Endothelial cell of umbilical vein (primary cell): ENCODE results near the gene THAP3. TPM values are rescaled to one million over a fixed set of nuclear protein-coding genes. Genes with fewer than 3 reads are reported as not detected.

Source experiments
- BruUV-seq: library from RNA; stranded (reverse); fragments of 400-500 nt; replicated peaks from 2 replicates; lab custom pipeline; 2021; lab: Mats Ljungman, UMichigan
- CTCF ChIA-PET: fragments of 300-600, 350-600 bp; sonication (Branson Sonifier 250); formaldehyde crosslinking; loops from one replicate; lab custom pipeline; 2021; ENCODE audit warnings: antibody characterized with exemption, inconsistent platforms; lab: Charles Lee
- POLR2A ChIA-PET: fragments of 300-600, 350-600 bp; sonication (Branson Sonifier 250); formaldehyde crosslinking; loops from one replicate; lab custom pipeline; 2021; ENCODE audit warnings: antibody characterized with exemption, inconsistent platforms; lab: Charles Lee
- DNase-seq: peaks from one replicate; pipeline ENCODE4 v3.0.0-alpha.2; 2011; ENCODE audit warnings: low read depth, low spot score
- FAIRE-seq: peaks from 2 replicates; lab custom pipeline; 2011; peaks lifted over from hg19 to GRCh38; lab: Jason Lieb, UNC
- H2AFZ ChIP-seq: 2 replicates; pipeline ENCODE4 v1.6.0; 2012; ENCODE audit warnings: low read depth, low read length, control low read depth, inconsistent platforms
- H3K27ac ChIP-seq: 2 replicates; pipeline ENCODE4 v1.5.1; 2011; ENCODE audit warnings: low read depth, mild to moderate bottlenecking, control low read depth, low read length, moderate library complexity; ENCODE audit not compliant: insufficient read depth
- H3K27me3 ChIP-seq, 2 experiments: 2 replicates each; pipeline versions ENCODE4 v1.6.0 to v1.6.1; 2011; ENCODE audit warnings: low read length in 2 of 2, mixed read lengths in 1 of 2; ENCODE audit not compliant: control insufficient read depth in 2 of 2, insufficient read depth in 2 of 2
- H3K36me3 ChIP-seq, 2 experiments: 2 replicates in 1 of 2; 3 replicates in 1 of 2; pipeline ENCODE4 v1.5.1; 2011; ENCODE audit warnings: low read length in 2 of 2, mild to moderate bottlenecking in 1 of 2, moderate library complexity in 1 of 2; ENCODE audit not compliant: control insufficient read depth in 2 of 2, insufficient read depth in 2 of 2; ENCODE audit errors: extremely low read depth in 1 of 2
- H3K4me1 ChIP-seq: 3 replicates; pipeline ENCODE4 v1.5.1; 2011; ENCODE audit warnings: mild to moderate bottlenecking, low read length; ENCODE audit not compliant: control insufficient read depth, insufficient read depth; ENCODE audit errors: extremely low read depth
- H3K4me2 ChIP-seq: 2 replicates; pipeline ENCODE4 v1.6.1; 2011; ENCODE audit warnings: low read length, control low read depth, mixed read lengths; ENCODE audit not compliant: insufficient read depth
- H3K4me3 ChIP-seq, 3 experiments: fragments of 200-600 bp in 1 of 3; sonication (generic), shearing (Covaris generic) in 1 of 3; replicated peaks in 1 of 3; 2 replicates each; pipeline ENCODE4 v1.5.1; 2011 to 2016; ENCODE audit warnings: control low read depth in 3 of 3, low read length in 3 of 3, mild to moderate bottlenecking in 2 of 3, inconsistent platforms in 1 of 3, low read depth in 1 of 3, moderate library complexity in 1 of 3; ENCODE audit not compliant: insufficient read depth in 1 of 3
- H3K79me2 ChIP-seq: 2 replicates; pipeline ENCODE4 v1.6.0; 2012; ENCODE audit warnings: low read length, inconsistent platforms; ENCODE audit not compliant: control insufficient read depth, insufficient read depth
- H3K9ac ChIP-seq: replicated peaks from 2 replicates; pipeline ENCODE3; 2011; ENCODE audit warnings: low read length, control low read depth; ENCODE audit not compliant: insufficient read depth; ENCODE audit errors: extremely low read depth
- H3K9me1 ChIP-seq: replicated peaks from 3 replicates; pipeline ENCODE4 v1.6.0; 2011; ENCODE audit warnings: mild to moderate bottlenecking, low read length; ENCODE audit not compliant: control insufficient read depth, insufficient read depth; ENCODE audit errors: extremely low read depth
- H3K9me3 ChIP-seq: replicated peaks from 2 replicates; pipeline ENCODE4 v1.5.1; 2012; ENCODE audit warnings: low read length, inconsistent platforms; ENCODE audit not compliant: control insufficient read depth, insufficient read depth
- H4K20me1 ChIP-seq: replicated peaks from 2 replicates; pipeline ENCODE3; 2011; ENCODE audit warnings: mild to moderate bottlenecking, low read length; ENCODE audit not compliant: control insufficient read depth, insufficient read depth; ENCODE audit errors: extremely low read depth
- EZH2 ChIP-seq: IDR thresholded peaks from 2 replicates; pipeline ENCODE4 v1.6.1; 2012; ENCODE audit warnings: borderline replicate concordance, low read depth, mild to moderate bottlenecking, moderate library complexity, low read length, inconsistent platforms; ENCODE audit not compliant: severe bottlenecking
- FOS ChIP-seq: IDR thresholded peaks from 2 replicates; pipeline ENCODE4 v1.6.1; 2011; ENCODE audit warnings: mild to moderate bottlenecking, low read length, moderate library complexity, borderline replicate concordance; ENCODE audit not compliant: insufficient read depth
- GATA2 ChIP-seq: IDR thresholded peaks from 2 replicates; pipeline ENCODE4 v1.7.0; 2011; ENCODE audit warnings: low read depth, mild to moderate bottlenecking, moderate library complexity, mixed read lengths, low read length; ENCODE audit not compliant: insufficient read length, insufficient read depth
- JUN ChIP-seq: IDR thresholded peaks from 2 replicates; pipeline ENCODE4 v1.6.1; 2011; ENCODE audit warnings: borderline replicate concordance, low read depth; ENCODE audit not compliant: insufficient read length, insufficient read depth
- MYC ChIP-seq: IDR thresholded peaks from one replicate; pipeline ENCODE4 v1.6.1; 2011; ENCODE audit warnings: mild to moderate bottlenecking, low read depth, low read length
- POLR2A ChIP-seq: IDR thresholded peaks from 2 replicates; pipeline ENCODE4 v1.6.1; 2012; ENCODE audit warnings: low read depth, mild to moderate bottlenecking, control low read depth, low read length
- POLR2AphosphoS5 ChIP-seq: IDR thresholded peaks from 2 replicates; pipeline ENCODE4 v1.6.1; 2012; ENCODE audit warnings: low read depth, mild to moderate bottlenecking, control low read depth, low read length, moderate library complexity; ENCODE audit not compliant: insufficient read depth
- dilution Hi-C: fragments of 300-500 bp; cut with MboI; formaldehyde crosslinking; loops from one replicate; pipeline ENCODE4 v1.15.0; 2019; ENCODE audit warnings: low sequenced_read_pairs; ENCODE audit not compliant: extremely low pct_ligation_motif_present
- intact Hi-C: fragments of 100-400 bp; cut with micrococcal nuclease; formaldehyde crosslinking; loops from one replicate; pipeline ENCODE4 v1.10.0; 2022
- polyA plus RNA-seq, 4 experiments: library from polyadenylated mRNA; depleted of rRNA in 3 of 4; stranded (reverse) in 3 of 4; unstranded in 1 of 4; fragments of >200 nt; gene quantifications; 2 replicates each; pipeline versions ENCODE4 v1.2.1 to v1.2.3, GENCODE V29; 2011 to 2012; ENCODE audit warnings: missing spikeins in 1 of 4
- total RNA-seq: library from RNA; stranded (reverse); gene quantifications from 2 replicates; pipeline ENCODE4 v1.2.3, GENCODE V29; 2021
- TF ChIP-seq, protein P1 (sequence below): IDR thresholded peaks from 2 replicates; pipeline ENCODE4 v1.6.1; 2011; ENCODE audit not compliant: insufficient read depth, insufficient read length
- TF ChIP-seq, protein P2 (sequence below), 2 donors: IDR thresholded peaks; 1 replicate in 1 of 2; 2 replicates in 1 of 2; pipeline ENCODE4 v1.5.1; 2011; ENCODE audit warnings: low read length in 2 of 2, mild to moderate bottlenecking in 2 of 2, moderate library complexity in 2 of 2, control low read depth in 1 of 2, inconsistent platforms in 1 of 2, low read depth in 1 of 2; ENCODE audit not compliant: insufficient read depth in 1 of 2; ENCODE audit errors: extremely low read depth in 1 of 2

The THAP3 gene
- total and polyA plus RNA-seq, 2 donors (not counting 3 experiments of a cell fraction or from before 2014, with no cell fraction given): 11.3 to 16.7 TPM

GRCh38 chr1:6588128-6588892 is 36.4 kb upstream of the THAP3 start:
- no TSS peak for BruUV-seq
- H4K20me1 ChIP-seq: no peaks in the 10 kb centered on the region

DNA sequence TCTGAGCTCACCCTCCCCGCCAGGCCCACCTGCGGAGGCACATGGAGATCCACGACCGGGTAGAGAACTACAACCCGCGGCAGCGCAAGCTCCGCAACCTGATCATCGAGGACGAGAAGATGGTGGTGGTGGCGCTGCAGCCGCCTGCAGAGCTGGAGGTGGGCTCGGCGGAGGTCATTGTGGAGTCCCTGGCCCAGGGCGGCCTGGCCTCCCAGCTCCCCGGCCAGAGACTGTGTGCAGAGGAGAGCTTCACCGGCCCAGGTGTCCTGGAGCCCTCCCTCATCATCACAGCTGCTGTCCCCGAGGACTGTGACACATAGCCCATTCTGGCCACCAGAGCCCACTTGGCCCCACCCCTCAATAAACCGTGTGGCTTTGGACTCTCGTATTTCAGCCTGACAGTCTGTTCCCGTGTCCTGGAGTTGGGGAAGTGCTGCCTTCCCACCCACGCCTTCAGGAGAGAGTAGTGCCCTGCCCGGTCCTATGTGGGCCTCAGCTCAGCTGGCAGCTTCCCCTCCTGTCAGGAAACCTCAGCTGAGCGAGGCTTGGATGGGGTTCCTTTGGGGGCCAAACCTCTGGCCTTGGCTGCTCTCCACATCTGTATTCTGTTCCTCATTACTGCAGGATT is 35.7 kb upstream of the THAP3 start:
- no peak overlapping the region for H3K9ac ChIP-seq
- no peaks in the 10 kb centered on the region for H4K20me1 ChIP-seq
- H3K9me3 ChIP-seq: no peaks in the 10 kb centered on the region
- H2AFZ ChIP-seq: no peak overlapping the region
- DNase-seq: no peak
- ChIA-PET POLR2A (interaction anchor here (1.2 to 1.5 kb wide), 2 partner anchors 11 to 13 kb away, joined by 3 to 4 read pairs; partner anchors contain the start of gene KLHL21), CTCF (interaction anchor here (0.5 to 0.7 kb wide), 2 partner anchors 19 to 245 kb away, joined by 3 read pairs; no protein-coding TSS in a partner anchor)
- no peak for FAIRE-seq
- peaks cover 0 to 30% of the 10 kb centered on the region in 2 experiments for H3K36me3 ChIP-seq
- intact Hi-C loops (no loop called here), dilution Hi-C loops (no loop called here)
- H3K4me1 ChIP-seq: no peaks in the 10 kb centered on the region
- H3K4me3 ChIP-seq: no peak overlapping the region
- H3K79me2 ChIP-seq: no peaks in the 10 kb centered on the region
- H3K27ac ChIP-seq: no peak overlapping the region
- no peak for TF ChIP-seq FOS
- no peak for TF ChIP-seq MYC
- TF ChIP-seq, protein P1, sequence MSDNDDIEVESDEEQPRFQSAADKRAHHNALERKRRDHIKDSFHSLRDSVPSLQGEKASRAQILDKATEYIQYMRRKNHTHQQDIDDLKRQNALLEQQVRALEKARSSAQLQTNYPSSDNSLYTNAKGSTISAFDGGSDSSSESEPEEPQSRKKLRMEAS: no peak
- no peak for TF ChIP-seq POLR2AphosphoS5
- TF ChIP-seq JUN: no peak
- TF ChIP-seq, protein P2, sequence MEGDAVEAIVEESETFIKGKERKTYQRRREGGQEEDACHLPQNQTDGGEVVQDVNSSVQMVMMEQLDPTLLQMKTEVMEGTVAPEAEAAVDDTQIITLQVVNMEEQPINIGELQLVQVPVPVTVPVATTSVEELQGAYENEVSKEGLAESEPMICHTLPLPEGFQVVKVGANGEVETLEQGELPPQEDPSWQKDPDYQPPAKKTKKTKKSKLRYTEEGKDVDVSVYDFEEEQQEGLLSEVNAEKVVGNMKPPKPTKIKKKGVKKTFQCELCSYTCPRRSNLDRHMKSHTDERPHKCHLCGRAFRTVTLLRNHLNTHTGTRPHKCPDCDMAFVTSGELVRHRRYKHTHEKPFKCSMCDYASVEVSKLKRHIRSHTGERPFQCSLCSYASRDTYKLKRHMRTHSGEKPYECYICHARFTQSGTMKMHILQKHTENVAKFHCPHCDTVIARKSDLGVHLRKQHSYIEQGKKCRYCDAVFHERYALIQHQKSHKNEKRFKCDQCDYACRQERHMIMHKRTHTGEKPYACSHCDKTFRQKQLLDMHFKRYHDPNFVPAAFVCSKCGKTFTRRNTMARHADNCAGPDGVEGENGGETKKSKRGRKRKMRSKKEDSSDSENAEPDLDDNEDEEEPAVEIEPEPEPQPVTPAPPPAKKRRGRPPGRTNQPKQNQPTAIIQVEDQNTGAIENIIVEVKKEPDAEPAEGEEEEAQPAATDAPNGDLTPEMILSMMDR (IDR thresholded peaks at IDR 0.05; ENCODE audit: extremely low read depth in 1 of 2, insufficient read depth in 1 of 2, low read depth in 1 of 2, low read length in 2 of 2): no peak
- no peak for TF ChIP-seq EZH2
- no peak for TF ChIP-seq POLR2A
- no peak for TF ChIP-seq GATA2
- BruUV-seq: no TSS peak
- no peaks in the 10 kb centered on the region for H3K27me3 ChIP-seq
- no peak overlapping the region for H3K4me2 ChIP-seq
- no peaks in the 10 kb centered on the region for H3K9me1 ChIP-seq

More at GRCh38 chr1:6588128-6588892, 36.4 kb upstream of the THAP3 start:
- DNase-seq (no peak), FAIRE-seq (no peak)
- Histone ChIP-seq H3K9me1 (no peaks in the 10 kb centered on the region), H3K9ac (no peak overlapping the region), H3K79me2 (no peaks in the 10 kb centered on the region), H3K27ac (no peak overlapping the region), H3K9me3 (no peaks in the 10 kb centered on the region), H3K4me1 (no peaks in the 10 kb centered on the region), H3K4me2 (no peak overlapping the region), H3K36me3 (peaks cover 0 to 24% of the 10 kb centered on the region in 2 experiments), H2AFZ (no peak overlapping the region), H3K27me3 (no peaks in the 10 kb centered on the region), H3K4me3 (no peak overlapping the region)
- TF ChIP-seq JUN (no peak), MYC (no peak), POLR2AphosphoS5 (peak; percentile 6), EZH2 (no peak), GATA2 (no peak), FOS (no peak)
- TF ChIP-seq, protein P1: no peak
- intact Hi-C loops (no loop called here), dilution Hi-C loops (no loop called here)
- ChIA-PET POLR2A (interaction anchor here (1.5 kb wide), 1 partner anchor 14 kb away, joined by 3 read pairs; the partner anchor contains the start of gene KLHL21), CTCF (interaction anchor here (0.5 kb wide), 1 partner anchor 244 kb away, joined by 3 read pairs; no protein-coding TSS in a partner anchor)
